ENCODE data around the gene DDA1. TPM values are rescaled to one million over a fixed set of nuclear protein-coding genes. Genes with fewer than 3 reads are reported as not detected.
A peak's percentile ranks its signal among the peaks of the same experiment; 100 is the strongest.

DDA1 gene
- total and polyA plus RNA-seq, 9 of the 15 experiments (the other 6 are each of a cell fraction or from before 2014, with no cell fraction given) = 1.4 to 83.8 (median 33.8) TPM

- TF ChIP-seq NFATC3 (IDR thresholded peaks at IDR 0.05) = no peak
- no peak; the same call in 1 of the 2 replicates for TF ChIP-seq HIVEP1 (CRISPR knock-in tag; IDR thresholded peaks at IDR 0.05)
- TF ChIP-seq ZNF316 (IDR thresholded peaks at IDR 0.05) = no peak
- TF ChIP-seq CSDE1 (IDR thresholded peaks at IDR 0.05) = no peak
- TF ChIP-seq ZFP36 (IDR thresholded peaks at IDR 0.05; ENCODE audit: low read depth, low read length, partially characterized antibody) = peak; percentile 76
- TF ChIP-seq PRPF4 (IDR thresholded peaks at IDR 0.05; ENCODE audit: insufficient read depth, low read depth, low read length, poor library complexity, severe bottlenecking) = peak; percentile 41
- TF ChIP-seq ZKSCAN8 (CRISPR knock-in tag; IDR thresholded peaks at IDR 0.05) = 0 out of 2 replicates have a peak, but pooled peaks have one; percentile 29
- TF ChIP-seq ZBTB40 (IDR thresholded peaks at IDR 0.05) = peak; percentile 64
- no peak for TF ChIP-seq ZBTB40 (CRISPR knock-in tag; IDR thresholded peaks at IDR 0.05)
- no peak for TF ChIP-seq TEAD2 (tag; IDR thresholded peaks at IDR 0.05)
- TF ChIP-seq POLR3G (IDR thresholded peaks at IDR 0.05; ENCODE audit: extremely low read depth, insufficient read length, insufficient replicate concordance) = no peak
- TF ChIP-seq NR2C1 (IDR thresholded peaks at IDR 0.05) = no peak
- TF ChIP-seq NR2C1 (tag; IDR thresholded peaks at IDR 0.05) = no peak
- peak; percentile 67 for TF ChIP-seq RNF2 (IDR thresholded peaks at IDR 0.05)
- TF ChIP-seq ZHX1 (conservative IDR thresholded peaks at IDR 0.05; ENCODE audit: low read length) = peak; percentile 58; the same call in 1 of the 2 replicates
Measured at GRCh38 chr19:17334414-17335409, 25.3 kb downstream of the DDA1 start, which contains the start of gene ANO8 (continued).

All from K562 (cell line).